ENCODE data around the gene INSM2. TPM values are rescaled to one million over a fixed set of nuclear protein-coding genes. Genes with fewer than 3 reads are reported as not detected.

The INSM2 gene
- polyA plus RNA-seq, 1 donor (not counting 4 experiments of a cell fraction or from before 2014, with no cell fraction given): not detected

DNA sequence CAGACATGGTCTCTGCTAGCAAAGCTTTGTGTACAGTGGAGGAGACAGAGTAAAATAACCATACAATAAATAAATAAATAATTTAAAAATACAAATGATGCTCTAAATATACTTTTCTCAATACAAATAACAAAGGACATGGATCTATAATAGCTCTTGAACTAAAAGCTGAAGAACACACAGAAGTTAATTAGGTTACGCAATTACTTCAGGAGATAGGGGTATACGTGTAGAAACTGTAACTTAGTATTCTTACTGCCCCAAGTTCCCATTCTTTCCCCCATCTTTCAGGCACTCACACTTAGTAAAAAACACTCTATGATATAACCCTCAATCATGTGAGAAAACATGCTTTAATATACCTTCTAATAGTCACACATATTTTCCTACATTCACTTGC lies 44.2 kb downstream of the INSM2 start:
- H3K27ac ChIP-seq (ENCODE audit: control insufficient read depth, insufficient read depth, low read length): no peak overlapping the region
- no peaks in the 10 kb centered on the region for H3K9me1 ChIP-seq (ENCODE audit: control insufficient read depth, extremely low read depth, insufficient read depth, low read length)
- no peak overlapping the region for H3K9ac ChIP-seq (ENCODE audit: control insufficient read depth, extremely low read depth, insufficient read depth, low read length)
- dilution Hi-C loops (cut with MboI; ENCODE audit: extremely low pct_ligation_motif_present, low sequenced_read_pairs): no loop called here
- DNase-seq (ENCODE audit: low read depth, low spot score) (no peak), FAIRE-seq (no peak)
- no peaks in the 10 kb centered on the region for H3K36me3 ChIP-seq (ENCODE audit: control insufficient read depth in 2 of 2, extremely low read depth in 1 of 2, insufficient read depth in 2 of 2, low read length in 2 of 2)
- H3K79me2 ChIP-seq (ENCODE audit: control insufficient read depth, insufficient read depth, low read length): no peaks in the 10 kb centered on the region
- no peaks in the 10 kb centered on the region for H4K20me1 ChIP-seq (ENCODE audit: control insufficient read depth, extremely low read depth, insufficient read depth, low read length)
- no peak overlapping the region for H2AFZ ChIP-seq (ENCODE audit: control insufficient read depth, low read length)
- H3K9me3 ChIP-seq (ENCODE audit: control insufficient read depth, low read depth, low read length): no peaks in the 10 kb centered on the region
- no peaks in the 10 kb centered on the region for H3K4me1 ChIP-seq (ENCODE audit: control insufficient read depth, extremely low read depth, insufficient read depth, low read length)
- no peak for TF ChIP-seq EZH2 (IDR thresholded peaks at IDR 0.05; ENCODE audit: low read length)
- TF ChIP-seq, protein P1, sequence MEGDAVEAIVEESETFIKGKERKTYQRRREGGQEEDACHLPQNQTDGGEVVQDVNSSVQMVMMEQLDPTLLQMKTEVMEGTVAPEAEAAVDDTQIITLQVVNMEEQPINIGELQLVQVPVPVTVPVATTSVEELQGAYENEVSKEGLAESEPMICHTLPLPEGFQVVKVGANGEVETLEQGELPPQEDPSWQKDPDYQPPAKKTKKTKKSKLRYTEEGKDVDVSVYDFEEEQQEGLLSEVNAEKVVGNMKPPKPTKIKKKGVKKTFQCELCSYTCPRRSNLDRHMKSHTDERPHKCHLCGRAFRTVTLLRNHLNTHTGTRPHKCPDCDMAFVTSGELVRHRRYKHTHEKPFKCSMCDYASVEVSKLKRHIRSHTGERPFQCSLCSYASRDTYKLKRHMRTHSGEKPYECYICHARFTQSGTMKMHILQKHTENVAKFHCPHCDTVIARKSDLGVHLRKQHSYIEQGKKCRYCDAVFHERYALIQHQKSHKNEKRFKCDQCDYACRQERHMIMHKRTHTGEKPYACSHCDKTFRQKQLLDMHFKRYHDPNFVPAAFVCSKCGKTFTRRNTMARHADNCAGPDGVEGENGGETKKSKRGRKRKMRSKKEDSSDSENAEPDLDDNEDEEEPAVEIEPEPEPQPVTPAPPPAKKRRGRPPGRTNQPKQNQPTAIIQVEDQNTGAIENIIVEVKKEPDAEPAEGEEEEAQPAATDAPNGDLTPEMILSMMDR (optimal IDR thresholded peaks at IDR 0.05 in 1 of 3, IDR thresholded peaks at IDR 0.05 in 1 of 3, conservative IDR thresholded peaks at IDR 0.05 in 1 of 3; ENCODE audit: extremely low read depth in 1 of 3, insufficient read depth in 2 of 3, low read length in 3 of 3): no peak
- H3K4me2 ChIP-seq (ENCODE audit: control insufficient read depth, extremely low read depth, insufficient read depth, low read depth, low read length): no peak overlapping the region
- H3K4me3 ChIP-seq (ENCODE audit: control insufficient read depth in 2 of 3, extremely low read depth in 1 of 3, insufficient read depth in 2 of 3, low read depth in 1 of 3, low read length in 3 of 3): no peak overlapping the region
- H3K27me3 ChIP-seq (ENCODE audit: control insufficient read depth, extremely low read depth, insufficient read depth, low read length): no peaks in the 10 kb centered on the region

DNA sequence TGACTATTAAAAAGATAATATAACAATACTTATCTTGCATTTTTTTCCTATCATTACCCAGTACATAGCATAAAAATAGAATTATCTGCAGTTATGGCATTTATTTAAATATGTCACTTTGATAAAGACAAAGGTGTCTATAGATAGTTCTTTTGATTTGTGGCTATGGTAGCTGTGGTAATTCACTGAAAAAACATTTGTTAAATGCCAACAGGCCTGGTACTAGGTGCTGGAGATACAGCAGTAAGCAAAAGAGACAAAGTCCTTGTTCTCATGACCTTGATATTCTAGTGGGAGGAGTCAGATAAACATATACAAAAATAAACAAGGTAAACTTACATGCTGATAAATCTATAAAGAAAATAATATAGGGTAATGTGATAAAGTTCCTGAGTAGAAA lies 44.7 kb downstream of the INSM2 start:
- H3K4me1 ChIP-seq (ENCODE audit: control insufficient read depth, extremely low read depth, insufficient read depth, low read length): no peaks in the 10 kb centered on the region
- no peak overlapping the region for H3K4me2 ChIP-seq (ENCODE audit: control insufficient read depth, extremely low read depth, insufficient read depth, low read depth, low read length)
- dilution Hi-C loops (cut with MboI; ENCODE audit: extremely low pct_ligation_motif_present, low sequenced_read_pairs): no loop called here
- no peaks in the 10 kb centered on the region for H3K36me3 ChIP-seq (ENCODE audit: control insufficient read depth in 2 of 2, extremely low read depth in 1 of 2, insufficient read depth in 2 of 2, low read length in 2 of 2)
- no peak overlapping the region for H3K27ac ChIP-seq (ENCODE audit: control insufficient read depth, insufficient read depth, low read length)
- FAIRE-seq (no peak), DNase-seq (ENCODE audit: low read depth, low spot score) (no peak)
- H3K9me1 ChIP-seq (ENCODE audit: control insufficient read depth, extremely low read depth, insufficient read depth, low read length): no peaks in the 10 kb centered on the region
- no peaks in the 10 kb centered on the region for H3K79me2 ChIP-seq (ENCODE audit: control insufficient read depth, insufficient read depth, low read length)
- no peak overlapping the region for H2AFZ ChIP-seq (ENCODE audit: control insufficient read depth, low read length)
- H3K27me3 ChIP-seq (ENCODE audit: control insufficient read depth, extremely low read depth, insufficient read depth, low read length): no peaks in the 10 kb centered on the region
- no peak overlapping the region for H3K4me3 ChIP-seq (ENCODE audit: control insufficient read depth in 2 of 3, extremely low read depth in 1 of 3, insufficient read depth in 2 of 3, low read depth in 1 of 3, low read length in 3 of 3)
- H3K9ac ChIP-seq (ENCODE audit: control insufficient read depth, extremely low read depth, insufficient read depth, low read length): no peak overlapping the region
- TF ChIP-seq, protein P1 (optimal IDR thresholded peaks at IDR 0.05 in 1 of 3, IDR thresholded peaks at IDR 0.05 in 1 of 3, conservative IDR thresholded peaks at IDR 0.05 in 1 of 3; ENCODE audit: extremely low read depth in 1 of 3, insufficient read depth in 2 of 3, low read length in 3 of 3): no peak
- TF ChIP-seq EZH2 (IDR thresholded peaks at IDR 0.05; ENCODE audit: low read length): no peak
- H3K9me3 ChIP-seq (ENCODE audit: control insufficient read depth, low read depth, low read length): no peaks in the 10 kb centered on the region
- H4K20me1 ChIP-seq (ENCODE audit: control insufficient read depth, extremely low read depth, insufficient read depth, low read length): no peaks in the 10 kb centered on the region

Other genes with a start within 250 kb of the INSM2 start
- 212 to 326 TPM (median 232 TPM) in 3 replicates for gene PSMA6, start 241.8 kb upstream of the INSM2 start, polyA plus RNA-seq
- 35.2 to 123 TPM (median 92.6 TPM) in 3 replicates for gene NFKBIA, start 129.4 kb upstream of the INSM2 start, polyA plus RNA-seq

All from keratinocyte (primary cell).